NCI-H187 treated with DMSO at 0.1 percent for 48 hours (cell line): ENCODE measurements around the gene APAF1.
"Not testable (repeated sequence)": the region's sequence is repeated elsewhere in the genome, so short reads cannot be mapped to it uniquely, and the experiment has no call there.

Experiments used
- DNase-seq: peaks from one replicate; lab custom pipeline; 2025; lab: John Stamatoyannopoulos, UW

Gene APAF1

DNA sequence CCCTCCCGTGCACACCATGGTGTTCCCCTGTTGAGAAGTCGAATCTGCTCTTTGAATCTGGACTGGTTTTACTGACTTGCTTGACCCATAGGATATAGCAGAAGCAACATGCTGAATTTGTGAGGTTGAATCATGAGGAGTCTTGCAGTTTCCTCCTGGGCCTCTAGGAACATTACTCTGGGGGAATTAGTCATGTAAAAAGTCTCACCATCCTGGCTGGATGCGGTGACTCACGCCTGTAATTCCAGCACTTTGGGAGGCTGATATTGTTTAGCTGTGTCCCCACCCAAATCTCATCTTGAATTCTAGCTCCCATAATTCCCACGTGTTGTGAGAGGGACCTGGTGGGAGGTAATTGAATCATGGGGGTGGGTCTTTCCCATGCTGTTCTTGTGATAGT lies 110.8 kb downstream of the APAF1 start:
- not testable (repeated sequence) for DNase-seq

- no peak for DNase-seq
Observed at GRCh38 chr12:98757455-98757854, 112.4 kb downstream of the APAF1 start.

DNA sequence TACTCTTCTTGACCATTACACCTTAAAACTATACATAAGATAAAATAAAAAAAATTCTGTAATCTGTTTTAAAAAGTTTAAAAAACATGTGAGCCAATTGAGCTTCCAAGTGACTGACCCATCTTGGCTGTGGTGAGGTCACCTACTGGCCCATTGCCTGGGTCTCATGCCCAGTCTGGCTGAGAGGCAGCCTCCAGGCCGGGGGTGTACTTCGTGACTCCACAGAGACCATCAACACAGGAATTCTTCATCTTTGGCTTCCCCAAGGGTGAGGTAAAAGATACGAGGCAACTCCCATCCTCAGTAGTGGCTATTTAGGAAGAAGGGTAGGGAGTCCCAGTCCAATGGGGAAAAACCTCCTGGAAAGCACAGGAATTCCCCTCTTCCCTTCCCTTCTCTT lies 113.2 kb downstream of the APAF1 start:
- DNase-seq = no peak

- no peak for DNase-seq
Observed at GRCh38 chr12:98763656-98764055, 118.6 kb downstream of the APAF1 start.

DNA sequence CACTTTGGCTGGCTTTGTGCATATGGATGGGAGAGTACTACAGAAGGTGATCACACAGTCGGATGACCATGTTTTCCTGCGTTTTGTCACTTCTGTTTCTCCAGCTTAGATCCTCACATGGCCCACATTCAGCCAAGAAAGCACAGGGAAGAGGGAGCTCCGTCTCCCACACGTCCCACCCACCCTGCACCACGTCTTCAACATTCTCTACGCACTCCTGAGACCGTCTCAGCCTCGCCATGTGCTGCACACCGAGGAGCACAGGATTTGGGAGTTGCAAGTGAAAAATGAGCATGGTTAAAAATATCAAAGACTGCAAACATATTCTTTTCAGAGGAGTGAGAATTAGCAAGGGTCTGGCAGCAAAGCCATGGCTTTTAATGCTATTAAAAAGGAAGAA lies 122.2 kb downstream of the APAF1 start:
- DNase-seq = no peak

DNA sequence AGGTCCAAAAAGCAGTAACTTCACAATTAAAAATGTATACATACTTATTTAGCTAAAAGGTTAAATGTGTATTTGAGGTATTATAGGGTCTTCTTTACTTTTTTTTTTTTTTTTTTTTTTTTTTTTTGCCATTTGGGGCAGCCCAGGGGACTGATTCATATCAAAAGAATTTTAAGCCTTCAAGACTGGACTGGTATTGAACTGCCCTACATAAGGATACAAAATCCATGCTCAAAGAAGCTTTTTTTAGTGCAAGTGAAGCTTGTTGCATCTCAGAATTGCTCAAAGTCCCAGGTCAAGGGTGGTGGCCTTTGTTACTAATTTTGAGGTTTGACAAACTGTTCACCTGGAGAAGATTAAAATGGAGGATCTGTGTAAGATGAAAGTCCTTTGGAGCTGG lies 124.0 kb downstream of the APAF1 start:
- DNase-seq = no peak

DNA sequence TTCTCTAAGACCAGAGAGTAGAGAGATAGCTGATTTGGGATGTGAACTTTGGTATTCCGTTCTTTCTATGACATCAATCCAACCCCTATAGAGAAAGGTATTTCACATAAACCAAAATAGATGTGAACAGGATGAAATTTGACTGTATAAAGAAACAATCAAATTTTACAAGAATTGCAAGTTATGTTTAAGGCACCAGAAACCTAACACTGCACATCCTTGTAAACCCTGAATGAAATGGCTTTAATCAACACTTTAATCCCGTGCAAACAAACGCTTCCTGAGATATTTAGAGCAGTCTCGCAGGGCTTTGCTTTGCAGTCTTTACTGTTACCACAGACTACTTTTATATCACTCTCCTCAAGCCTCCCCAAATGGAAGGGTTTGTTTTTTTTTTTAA lies 125.1 kb downstream of the APAF1 start:
- no peak for DNase-seq

DNA sequence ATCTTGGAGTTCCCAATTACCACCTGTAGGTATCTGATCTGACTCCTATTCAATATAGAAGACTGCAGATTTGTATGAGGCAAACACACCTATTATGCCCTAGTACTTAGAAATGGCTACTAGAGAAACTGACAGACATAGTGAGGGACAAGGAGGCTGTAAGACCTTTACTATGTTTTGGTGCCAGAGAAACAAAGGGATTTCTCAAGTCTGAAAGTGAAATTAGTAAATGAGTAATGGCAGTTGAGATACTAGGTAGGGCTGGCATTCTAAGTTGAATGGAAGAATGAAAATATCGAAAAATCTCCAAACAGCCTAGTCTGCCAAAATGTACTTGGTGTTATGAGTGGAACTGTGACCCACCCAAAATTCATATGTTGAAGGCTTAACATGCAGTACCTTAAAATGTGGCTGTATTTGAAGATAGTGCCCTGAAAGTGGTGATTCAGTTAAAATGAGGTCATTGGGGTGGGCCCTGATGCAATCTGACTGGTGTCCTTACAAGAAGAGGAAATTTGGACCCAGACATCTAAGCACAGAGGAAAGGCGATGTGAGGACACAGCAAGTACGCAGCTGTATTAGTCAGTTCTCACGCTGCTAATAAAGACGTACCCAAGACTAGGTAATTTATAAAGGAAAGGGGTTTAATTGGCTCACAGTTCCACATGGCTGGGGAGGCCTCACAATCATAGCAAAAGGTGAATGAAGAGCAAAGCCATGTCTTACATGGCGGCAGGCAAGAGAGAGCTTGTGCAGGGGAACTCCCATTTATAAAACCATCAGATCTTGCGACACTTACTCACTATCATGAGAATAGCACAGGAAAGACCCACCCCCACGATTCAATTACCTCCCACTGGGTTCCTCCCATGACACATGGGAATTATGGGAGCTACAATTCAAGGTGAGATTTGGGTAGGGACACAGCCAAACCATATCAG lies 127.0 kb downstream of the APAF1 start:
- DNase-seq = no peak

GRCh38 chr12:98772818-98773217 lies 127.7 kb downstream of the APAF1 start:
- no peak for DNase-seq

GRCh38 chr12:98780261-98780660 lies 135.2 kb downstream of the APAF1 start:
- no peak for DNase-seq

GRCh38 chr12:98783420-98783819 lies 138.3 kb downstream of the APAF1 start:
- no peak for DNase-seq
